Measurements from ENCODE around the gene KAT2B.

The KAT2B gene

GRCh38 chr3:20091331-20092047 is 51.2 kb downstream of the KAT2B start:
- TF ChIP-seq CTCF (IDR thresholded peaks at IDR 0.05; ENCODE audit: low read depth, low read length) = no peak
- no peak overlapping the region for H3K4me3 ChIP-seq (replicated peaks in 1 of 2; ENCODE audit: low read depth in 2 of 2, low read length in 2 of 2)
- DNase-seq (ENCODE audit: low read depth in 2 of 2) = no peak

GRCh38 chr3:20095470-20095869 is 55.2 kb downstream of the KAT2B start:
- TF ChIP-seq CTCF (IDR thresholded peaks at IDR 0.05; ENCODE audit: low read depth, low read length) = no peak
- H3K4me3 ChIP-seq (replicated peaks in 1 of 2; ENCODE audit: low read depth in 2 of 2, low read length in 2 of 2) = no peak overlapping the region
- no peak for DNase-seq (ENCODE audit: low read depth in 2 of 2)

GRCh38 chr3:20096135-20096685 is 56.0 kb downstream of the KAT2B start:
- no peak overlapping the region for H3K4me3 ChIP-seq (replicated peaks in 1 of 2; ENCODE audit: low read depth in 2 of 2, low read length in 2 of 2)
- peak; percentile 39 to 48 for DNase-seq (ENCODE audit: low read depth in 2 of 2)
- no peak for TF ChIP-seq CTCF (IDR thresholded peaks at IDR 0.05; ENCODE audit: low read depth, low read length)

GRCh38 chr3:20097015-20097414 is 56.8 kb downstream of the KAT2B start:
- no peak overlapping the region for H3K4me3 ChIP-seq (replicated peaks in 1 of 2; ENCODE audit: low read depth in 2 of 2, low read length in 2 of 2)
- DNase-seq (ENCODE audit: low read depth in 2 of 2) = peak in 1 of 2 donors; percentile 6
- no peak for TF ChIP-seq CTCF (IDR thresholded peaks at IDR 0.05; ENCODE audit: low read depth, low read length)

- TF ChIP-seq CTCF (IDR thresholded peaks at IDR 0.05; ENCODE audit: low read depth, low read length) = no peak
- no peak for DNase-seq (ENCODE audit: low read depth in 2 of 2)
- no peak overlapping the region for H3K4me3 ChIP-seq (replicated peaks in 1 of 2; ENCODE audit: low read depth in 2 of 2, low read length in 2 of 2)
Measured at GRCh38 chr3:20099060-20099459, 58.8 kb downstream of the KAT2B start.

GRCh38 chr3:20100151-20100550 is 59.9 kb downstream of the KAT2B start:
- no peak for TF ChIP-seq CTCF (IDR thresholded peaks at IDR 0.05; ENCODE audit: low read depth, low read length)
- no peak overlapping the region for H3K4me3 ChIP-seq (replicated peaks in 1 of 2; ENCODE audit: low read depth in 2 of 2, low read length in 2 of 2)
- no peak for DNase-seq (ENCODE audit: low read depth in 2 of 2)
